Naive thymus-derived CD4-positive, alpha-beta T cell (primary cell): ENCODE data around the gene PODNL1. TPM values are rescaled to one million over a fixed set of nuclear protein-coding genes. Genes with fewer than 3 reads are reported as not detected.
"Not testable (repeated sequence)": the region's sequence is repeated elsewhere in the genome, so short reads cannot be mapped to it uniquely, and the experiment has no call there.

ENCODE experiments used
- ATAC-seq: fragments of 150-1000 bp; cut with Tn5 transposase; 2 replicates; pipeline ENCODE4 v1.10.0; 2021; ENCODE audit warnings: mild to moderate bottlenecking, moderate library complexity
- CTCF ChIA-PET: fragments of 350-600 bp; sonication (Branson Sonifier 250); formaldehyde crosslinking; loops from one replicate; lab custom pipeline; 2021; ENCODE audit warnings: antibody characterized with exemption; lab: Charles Lee
- POLR2A ChIA-PET: fragments of 350-600 bp; sonication (Branson Sonifier 250); formaldehyde crosslinking; loops from one replicate; lab custom pipeline; 2021; ENCODE audit warnings: antibody characterized with exemption, inconsistent platforms; lab: Charles Lee
- DNase-seq, 9 donors: peaks; one replicate each; pipeline versions ENCODE4 v3.0.0 to v3.0.0-alpha.2; 2020 to 2022; ENCODE audit warnings: mixed read lengths in 1 of 9
- H3K27ac ChIP-seq: one replicate; pipeline ENCODE4 v1.7.0; 2013; ENCODE audit warnings: mild to moderate bottlenecking, low read depth, low read length, moderate library complexity
- H3K27me3 ChIP-seq, 2 donors: one replicate each; pipeline ENCODE4 v1.7.0; 2013; ENCODE audit warnings: low read length in 2 of 2, mild to moderate bottlenecking in 2 of 2, moderate library complexity in 2 of 2; ENCODE audit not compliant: control insufficient read depth in 2 of 2, insufficient read depth in 2 of 2
- H3K36me3 ChIP-seq, 3 experiments: 1 replicate in 2 of 3; 2 replicates in 1 of 3; pipeline ENCODE4 v1.7.0; 2013; ENCODE audit warnings: low read length in 3 of 3, mild to moderate bottlenecking in 3 of 3, moderate library complexity in 1 of 3; ENCODE audit not compliant: insufficient read depth in 3 of 3, control insufficient read depth in 2 of 3
- H3K4me1 ChIP-seq, 2 donors: one replicate each; pipeline ENCODE4 v1.7.0; 2013; ENCODE audit warnings: low read length in 2 of 2, mild to moderate bottlenecking in 2 of 2, moderate library complexity in 1 of 2; ENCODE audit not compliant: control insufficient read depth in 2 of 2, insufficient read depth in 2 of 2
- H3K4me3 ChIP-seq: 2 replicates; pipeline ENCODE4 v1.7.0; 2013; ENCODE audit warnings: mild to moderate bottlenecking, low read length
- H3K9me3 ChIP-seq, 3 experiments: 1 replicate in 2 of 3; 2 replicates in 1 of 3; pipeline ENCODE4 v1.7.0; 2013; ENCODE audit warnings: low read length in 3 of 3; ENCODE audit not compliant: control insufficient read depth in 2 of 3
- H3K27ac Mint-ChIP-seq, 9 donors: one replicate each; pipeline ENCODE4 v1.8.0; 2020 to 2022; ENCODE audit warnings: mixed read lengths in 9 of 9, mild to moderate bottlenecking in 8 of 9, moderate library complexity in 5 of 9, inconsistent platforms in 2 of 9
- H3K27me3 Mint-ChIP-seq, 5 donors: one replicate each; pipeline ENCODE4 v1.8.0; 2021 to 2022; ENCODE audit warnings: mixed read lengths in 5 of 5, mild to moderate bottlenecking in 1 of 5
- H3K36me3 Mint-ChIP-seq, 5 donors: one replicate each; pipeline ENCODE4 v1.8.0; 2020 to 2022; ENCODE audit warnings: mixed read lengths in 5 of 5, mild to moderate bottlenecking in 3 of 5, inconsistent platforms in 1 of 5
- H3K4me1 Mint-ChIP-seq, 7 donors: one replicate each; pipeline ENCODE4 v1.8.0; 2020 to 2022; ENCODE audit warnings: mixed read lengths in 7 of 7, mild to moderate bottlenecking in 3 of 7, inconsistent platforms in 1 of 7
- H3K4me3 Mint-ChIP-seq, 10 donors: one replicate each; pipeline ENCODE4 v1.8.0; 2020 to 2022; ENCODE audit warnings: mild to moderate bottlenecking in 10 of 10, mixed read lengths in 10 of 10, moderate library complexity in 6 of 10, inconsistent platforms in 2 of 10
- H3K9me3 Mint-ChIP-seq, 11 donors: one replicate each; pipeline ENCODE4 v1.8.0; 2020 to 2022; ENCODE audit warnings: mixed read lengths in 11 of 11, mild to moderate bottlenecking in 4 of 11, inconsistent platforms in 1 of 11, moderate library complexity in 1 of 11
- intact Hi-C, 2 donors: fragments of 100-400 bp; cut with micrococcal nuclease; formaldehyde crosslinking; loops; one replicate each; pipeline ENCODE4 v1.15.1; 2023
- polyA plus RNA-seq, 2 donors: library from polyadenylated mRNA; unstranded; fragments of 300-500 nt; fragmentation: Illumina TruSeq; gene quantifications; one replicate each; pipeline ENCODE4 v1.2.3, GENCODE V29; 2021
- total RNA-seq, 6 experiments: library from RNA in 5 of 6; stranded (reverse) in 5 of 6; gene quantifications; 1 replicate in 5 of 6; 2 replicates in 1 of 6; pipeline ENCODE4 v1.2.3 and lab custom pipeline; 2021 to 2026

The PODNL1 gene
- total and polyA plus RNA-seq, 7 experiments from 2014 or later, result 0.33 to 0.59 TPM; not detected in 5

GRCh38 chr19:13975870-13976269 lies 37.7 kb upstream of the PODNL1 start:
- Histone ChIP-seq H3K9me3 (no peaks in the 10 kb centered on the region), H3K36me3 (peaks cover 0 to 20% (median 0%) of the 10 kb centered on the region in 3 experiments), H3K4me3 (no peak overlapping the region), H3K27ac (no peak overlapping the region), H3K4me1 (peaks cover 0 to 19% of the 10 kb centered on the region in 2 donors), H3K27me3 (no peaks in the 10 kb centered on the region)
- Mint-ChIP-seq H3K4me3 (no peak overlapping the region), H3K36me3 (peaks cover 0 to 13% (median 7%) of the 10 kb centered on the region in 5 donors), H3K27me3 (no peaks in the 10 kb centered on the region), H3K4me1 (peaks cover 9 to 34% (median 14%) of the 10 kb centered on the region in 7 donors), H3K27ac (peak overlapping the region in 5 of 9 donors; percentile 17 to 78 (median 47)), H3K9me3 (no peaks in the 10 kb centered on the region)
- intact Hi-C loops, result no loop called here
- POLR2A ChIA-PET, result interaction anchor here (1.5 to 4.1 kb wide), 2 partner anchors 9 to 56 kb away, joined by 4 to 18 read pairs; partner anchors contain the start of gene IL27RA
- DNase-seq (no peak), ATAC-seq (no peak)
- CTCF ChIA-PET, result interaction anchor here (1.0 kb wide), 1 partner anchor 19 kb away, joined by 3 read pairs; no protein-coding TSS in a partner anchor

GRCh38 chr19:13974073-13974472 lies 35.9 kb upstream of the PODNL1 start:
- Histone ChIP-seq H3K9me3 (no peaks in the 10 kb centered on the region), H3K27ac (peak overlapping the region; percentile 5), H3K4me3 (no peak overlapping the region), H3K4me1 (peaks cover 0 to 11% of the 10 kb centered on the region in 2 donors), H3K36me3 (peaks cover 0 to 30% (median 0%) of the 10 kb centered on the region in 3 experiments), H3K27me3 (no peaks in the 10 kb centered on the region)
- no peaks in the 10 kb centered on the region for H3K27me3 Mint-ChIP-seq
- peak overlapping the region in 8 of 10 donors; percentile 3 to 60 (median 20) for H3K4me3 Mint-ChIP-seq
- DNase-seq (peak in 7 of 9 donors; percentile 61 to 69 (median 62)), ATAC-seq (peak; percentile 85)
- intact Hi-C loops, result loop anchor here in 1 of 2 donors (1.0 kb wide), 2 partner anchors 12 to 32 kb away; partner anchors contain the start of gene RFX1
- ChIA-PET POLR2A (interaction anchor here (0.8 to 4.1 kb wide), 4 partner anchors 12 to 58 kb away, joined by 3 to 18 read pairs (median 6); partner anchors contain the start of genes IL27RA and RFX1), CTCF (no interaction called here)
- H3K9me3 Mint-ChIP-seq, result no peaks in the 10 kb centered on the region
- peak overlapping the region in 8 of 9 donors; percentile 60 to 91 (median 78) for H3K27ac Mint-ChIP-seq
- H3K36me3 Mint-ChIP-seq, result peaks cover 0 to 15% (median 7%) of the 10 kb centered on the region in 5 donors
- H3K4me1 Mint-ChIP-seq, result peaks cover 9 to 28% (median 12%) of the 10 kb centered on the region in 7 donors

DNA sequence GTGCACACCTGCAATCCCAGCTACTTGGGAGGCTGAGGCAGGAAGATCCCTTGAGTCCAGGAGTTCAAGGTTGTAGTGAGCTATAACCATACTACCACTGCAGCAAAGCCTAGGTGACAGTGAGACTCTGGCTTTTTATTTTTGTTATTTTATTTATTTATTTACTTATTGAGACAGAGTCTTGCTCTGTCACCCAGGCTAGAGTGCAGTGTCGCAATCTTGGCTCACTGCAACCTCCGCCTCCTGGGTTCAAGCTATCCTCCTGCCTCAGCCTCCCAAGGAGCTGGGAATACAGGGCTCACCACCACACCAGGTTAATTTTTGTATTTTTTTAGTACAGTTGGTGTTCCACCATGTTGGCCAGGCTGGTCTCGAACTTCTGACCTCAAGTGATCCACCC lies 35.3 kb upstream of the PODNL1 start:
- DNase-seq, H3K27ac ChIP-seq, H3K4me3 Mint-ChIP-seq, H3K4me3 ChIP-seq, H3K9me3 Mint-ChIP-seq, H3K27me3 Mint-ChIP-seq, intact Hi-C loops, CTCF ChIA-PET, H3K4me1 ChIP-seq, H3K9me3 ChIP-seq, ATAC-seq, H3K27me3 ChIP-seq: not testable (repeated sequence)
- POLR2A ChIA-PET, result interaction anchor here (0.7 to 4.1 kb wide), 8 partner anchors 12 to 62 kb away, joined by 3 to 18 read pairs (median 4); partner anchors contain the start of genes IL27RA and RFX1
- Mint-ChIP-seq H3K36me3 (peaks cover 0 to 19% (median 7%) of the 10 kb centered on the region in 5 donors), H3K27ac (peak overlapping the region in 5 of 9 donors; percentile 60 to 87 (median 81)), H3K4me1 (peaks cover 9 to 28% (median 12%) of the 10 kb centered on the region in 7 donors)
- H3K36me3 ChIP-seq, result peaks cover 0 to 36% (median 0%) of the 10 kb centered on the region in 3 experiments

GRCh38 chr19:13972368-13973155 lies 34.3 kb upstream of the PODNL1 start:
- intact Hi-C loops, result no loop called here
- no peaks in the 10 kb centered on the region for H3K9me3 Mint-ChIP-seq
- H3K9me3 ChIP-seq, result no peaks in the 10 kb centered on the region
- H3K4me1 Mint-ChIP-seq, result peaks cover 9 to 23% (median 10%) of the 10 kb centered on the region in 7 donors
- H3K27me3 ChIP-seq, result no peaks in the 10 kb centered on the region
- ChIA-PET CTCF (no interaction called here), POLR2A (interaction anchor here (0.7 to 4.1 kb wide), 8 partner anchors 11 to 63 kb away, joined by 3 to 18 read pairs (median 4); partner anchors contain the start of genes IL27RA and RFX1)
- no peak overlapping the region for H3K27ac ChIP-seq
- H3K4me1 ChIP-seq, result peaks cover 0 to 9% of the 10 kb centered on the region in 2 donors
- H3K36me3 ChIP-seq, result peaks cover 0 to 45% (median 0%) of the 10 kb centered on the region in 3 experiments
- no peaks in the 10 kb centered on the region for H3K27me3 Mint-ChIP-seq
- peak overlapping the region in 1 of 9 donors; percentile 51 for H3K27ac Mint-ChIP-seq
- ATAC-seq (no peak), DNase-seq (no peak)
- peak overlapping the region in 1 of 10 donors; percentile 29 for H3K4me3 Mint-ChIP-seq
- H3K4me3 ChIP-seq, result no peak overlapping the region
- H3K36me3 Mint-ChIP-seq, result peaks cover 0 to 19% (median 7%) of the 10 kb centered on the region in 5 donors

DNA sequence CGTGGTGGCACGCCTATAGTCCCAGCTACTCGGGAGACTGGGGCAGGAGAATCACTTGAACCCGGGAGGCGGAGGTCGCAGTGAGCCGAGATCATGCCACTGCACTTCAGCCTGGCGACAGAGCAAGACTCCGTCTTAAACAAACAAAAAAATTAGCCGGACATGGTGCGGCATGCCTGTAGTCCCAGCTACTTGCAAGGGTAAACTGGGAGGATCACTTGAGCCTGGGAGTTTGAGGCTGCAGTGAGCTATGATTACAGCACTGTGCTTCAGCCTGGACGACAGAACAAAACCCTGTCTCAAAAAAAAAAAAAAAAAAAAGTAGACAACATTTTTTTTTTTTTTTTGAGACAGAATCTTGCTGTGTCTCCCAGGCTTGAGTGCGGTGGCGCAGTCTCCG lies 33.7 kb upstream of the PODNL1 start:
- H3K36me3 ChIP-seq, result peaks cover 0 to 49% (median 0%) of the 10 kb centered on the region in 3 experiments
- H3K9me3 ChIP-seq, H3K4me3 ChIP-seq, ATAC-seq, intact Hi-C loops, H3K27ac ChIP-seq, DNase-seq, H3K4me3 Mint-ChIP-seq, H3K27me3 Mint-ChIP-seq, H3K4me1 ChIP-seq, H3K27ac Mint-ChIP-seq, H3K9me3 Mint-ChIP-seq, H3K27me3 ChIP-seq: not testable (repeated sequence)
- POLR2A ChIA-PET, result interaction anchor here (1.2 to 4.1 kb wide), 3 partner anchors 17 to 60 kb away, joined by 3 to 18 read pairs (median 5); partner anchors contain the start of gene IL27RA
- H3K4me1 Mint-ChIP-seq, result peaks cover 9 to 23% (median 10%) of the 10 kb centered on the region in 7 donors
- peaks cover 0 to 19% (median 7%) of the 10 kb centered on the region in 5 donors for H3K36me3 Mint-ChIP-seq
- CTCF ChIA-PET, result interaction anchor here (0.8 kb wide), 1 partner anchor 174 kb away, joined by 4 read pairs; no protein-coding TSS in a partner anchor

GRCh38 chr19:13969897-13970296 lies 31.7 kb upstream of the PODNL1 start:
- H3K4me1 Mint-ChIP-seq, result peaks cover 7 to 16% (median 10%) of the 10 kb centered on the region in 7 donors
- intact Hi-C loops, result no loop called here
- Histone ChIP-seq H3K27ac (no peak overlapping the region), H3K4me3 (no peak overlapping the region), H3K4me1 (peaks cover 0 to 9% of the 10 kb centered on the region in 2 donors), H3K9me3 (no peaks in the 10 kb centered on the region), H3K36me3 (peaks cover 0 to 66% (median 0%) of the 10 kb centered on the region in 3 experiments), H3K27me3 (no peaks in the 10 kb centered on the region)
- DNase-seq (no peak), ATAC-seq (no peak)
- ChIA-PET CTCF (interaction anchor here (0.6 to 0.9 kb wide), 3 partner anchors 13 to 25 kb away, joined by 3 read pairs; no protein-coding TSS in a partner anchor), POLR2A (interaction anchor here (0.6 to 0.9 kb wide), 2 partner anchors 59 to 141 kb away, joined by 3 to 4 read pairs; partner anchors contain the start of gene RLN3)
- peaks cover 0 to 15% (median 9%) of the 10 kb centered on the region in 5 donors for H3K36me3 Mint-ChIP-seq
- H3K9me3 Mint-ChIP-seq, result no peaks in the 10 kb centered on the region
- no peaks in the 10 kb centered on the region for H3K27me3 Mint-ChIP-seq
- no peak overlapping the region for H3K27ac Mint-ChIP-seq
- H3K4me3 Mint-ChIP-seq, result no peak overlapping the region
